NT2/D1 (cell line): ENCODE measurements around the gene ZNF511.

ENCODE experiments used
- DNase-seq: peaks from one replicate; pipeline ENCODE4 v3.0.0-alpha.2; 2011; ENCODE audit warnings: low read depth, low spot score
- H3K27me3 ChIP-seq: 2 replicates; pipeline ENCODE4 v1.6.0; 2011; ENCODE audit warnings: mild to moderate bottlenecking; ENCODE audit not compliant: insufficient read length, insufficient read depth
- H3K36me3 ChIP-seq: 2 replicates; pipeline ENCODE4 v1.6.1; 2011; ENCODE audit warnings: mild to moderate bottlenecking, low read length, mixed read lengths; ENCODE audit not compliant: insufficient read depth, insufficient read length
- H3K4me1 ChIP-seq: 2 replicates; pipeline ENCODE4 v1.5.1; 2011; ENCODE audit not compliant: insufficient read depth, insufficient read length
- H3K4me3 ChIP-seq: 2 replicates; pipeline ENCODE4 v1.5.1; 2011; ENCODE audit warnings: low read depth; ENCODE audit not compliant: insufficient read length
- H3K9ac ChIP-seq: 2 replicates; pipeline ENCODE4 v1.6.0; 2011; ENCODE audit warnings: low read depth; ENCODE audit not compliant: insufficient read length
- H3K9me3 ChIP-seq: 2 replicates; pipeline ENCODE4 v1.5.1; 2011; ENCODE audit warnings: mild to moderate bottlenecking, low read length; ENCODE audit not compliant: insufficient read depth
- SUZ12 ChIP-seq: IDR thresholded peaks from 2 replicates; pipeline ENCODE4 v1.6.1; 2011; ENCODE audit not compliant: insufficient read length, insufficient read depth; ENCODE audit errors: extremely low read depth
- YY1 ChIP-seq: IDR thresholded peaks from 2 replicates; pipeline ENCODE4 v1.6.1; 2011; ENCODE audit not compliant: insufficient read length, insufficient read depth
- ZNF274 ChIP-seq: IDR thresholded peaks from 2 replicates; pipeline ENCODE4 v1.6.1; 2011; ENCODE audit warnings: mild to moderate bottlenecking, low read depth, low read length

The ZNF511 gene

GRCh38 chr10:133356549-133357284, 48.0 kb downstream of the ZNF511 start:
- Histone ChIP-seq H3K36me3 (peaks cover 36% of the 10 kb centered on the region), H3K4me3 (peak overlapping the region; percentile 74), H3K4me1 (peaks cover 4% of the 10 kb centered on the region), H3K27me3 (no peaks in the 10 kb centered on the region), H3K9me3 (no peaks in the 10 kb centered on the region), H3K9ac (peak overlapping the region; percentile 88)
- DNase-seq: no peak
- no peak for TF ChIP-seq YY1
- no peak for TF ChIP-seq ZNF274
- TF ChIP-seq SUZ12: no peak

GRCh38 chr10:133357285-133358161, 48.8 kb downstream of the ZNF511 start, which contains the start of gene FUOM:
FUOM (minus strand) TSS chr10:133358019; CDS start chr10:133358007, 12 bp downstream.
- Histone ChIP-seq H3K27me3 (no peaks in the 10 kb centered on the region), H3K4me3 (peak within 1 kb of the TSS; percentile 74), H3K9me3 (no peaks in the 10 kb centered on the region), H3K9ac (peak within 1 kb of the TSS; percentile 88), H3K36me3 (peaks cover 44% of the 10 kb centered on the region), H3K4me1 (peaks cover 4% of the 10 kb centered on the region)
- TF ChIP-seq YY1: no peak
- peak; percentile 67 for DNase-seq

GRCh38 chr10:133358162-133358924, 49.6 kb downstream of the ZNF511 start:
- no peak for DNase-seq

GRCh38 chr10:133358925-133359310, 50.2 kb downstream of the ZNF511 start:
- H3K36me3 ChIP-seq: peaks cover 45% of the 10 kb centered on the region
- TF ChIP-seq ZNF274: no peak
- TF ChIP-seq SUZ12: no peak
- TF ChIP-seq YY1: no peak
- H3K9me3 ChIP-seq: no peaks in the 10 kb centered on the region
- H3K27me3 ChIP-seq: no peaks in the 10 kb centered on the region
- no peak overlapping the region for H3K4me3 ChIP-seq
- peaks cover 4% of the 10 kb centered on the region for H3K4me1 ChIP-seq
- H3K9ac ChIP-seq: no peak overlapping the region
- DNase-seq: no peak

More at GRCh38 chr10:133358162-133358924, 49.6 kb downstream of the ZNF511 start:
- Histone ChIP-seq H3K4me1 (peaks cover 4% of the 10 kb centered on the region), H3K36me3 (peaks cover 47% of the 10 kb centered on the region), H3K4me3 (no peak overlapping the region), H3K27me3 (no peaks in the 10 kb centered on the region), H3K9ac (no peak overlapping the region), H3K9me3 (no peaks in the 10 kb centered on the region)
- TF ChIP-seq ZNF274 (no peak), SUZ12 (no peak), YY1 (no peak)

- H3K9ac ChIP-seq: no peak overlapping the region
- H3K27me3 ChIP-seq: no peaks in the 10 kb centered on the region
- no peaks in the 10 kb centered on the region for H3K9me3 ChIP-seq
- no peak for TF ChIP-seq ZNF274
- no peak for TF ChIP-seq SUZ12
- TF ChIP-seq YY1: no peak
- peaks cover 4% of the 10 kb centered on the region for H3K4me1 ChIP-seq
- DNase-seq: no peak
- peaks cover 43% of the 10 kb centered on the region for H3K36me3 ChIP-seq
- no peak overlapping the region for H3K4me3 ChIP-seq
These were observed 50.8 kb downstream of the ZNF511 start for GRCh38 chr10:133359554-133359971.

- no peaks in the 10 kb centered on the region for H3K9me3 ChIP-seq
- no peak for DNase-seq
- no peak overlapping the region for H3K9ac ChIP-seq
- TF ChIP-seq SUZ12: no peak
- peaks cover 43% of the 10 kb centered on the region for H3K36me3 ChIP-seq
- H3K27me3 ChIP-seq: no peaks in the 10 kb centered on the region
- peaks cover 4% of the 10 kb centered on the region for H3K4me1 ChIP-seq
- H3K4me3 ChIP-seq: no peak overlapping the region
These were observed 51.4 kb downstream of the ZNF511 start for GRCh38 chr10:133359972-133360610.
